ENCODE data around the gene DCST1.

DCST1 gene

GRCh38 chr1:155070158-155070621 lies 36.6 kb downstream of the DCST1 start:
- no peak for FAIRE-seq

GRCh38 chr1:155070721-155071569 lies 37.3 kb downstream of the DCST1 start:
- FAIRE-seq: no peak

More at GRCh38 chr1:155070158-155070621, 36.6 kb downstream of the DCST1 start:
- no peak for DNase-seq (ENCODE audit: insufficient read length, low spot score)

GRCh38 chr1:155071701-155072100 lies 38.1 kb downstream of the DCST1 start:
- no peak for FAIRE-seq
- DNase-seq (ENCODE audit: insufficient read length, low spot score): no peak

More at GRCh38 chr1:155070721-155071569, 37.3 kb downstream of the DCST1 start:
- peak; percentile 83 for DNase-seq (ENCODE audit: insufficient read length, low spot score)

GRCh38 chr1:155072531-155073289 lies 39.1 kb downstream of the DCST1 start:
- DNase-seq (ENCODE audit: insufficient read length, low spot score) (no peak), FAIRE-seq (no peak)

GRCh38 chr1:155073377-155074242 lies 40.0 kb downstream of the DCST1 start:
- FAIRE-seq (no peak), DNase-seq (ENCODE audit: insufficient read length, low spot score) (no peak)

GRCh38 chr1:155075535-155075934 lies 41.9 kb downstream of the DCST1 start:
- FAIRE-seq (no peak), DNase-seq (ENCODE audit: insufficient read length, low spot score) (no peak)

- DNase-seq (ENCODE audit: insufficient read length, low spot score): no peak
- FAIRE-seq: no peak
These were observed 42.7 kb downstream of the DCST1 start for GRCh38 chr1:155076371-155076770.

GRCh38 chr1:155077346-155077745 lies 43.7 kb downstream of the DCST1 start:
- no peak for DNase-seq (ENCODE audit: insufficient read length, low spot score)
- FAIRE-seq: no peak

- FAIRE-seq: no peak
These were observed 44.3 kb downstream of the DCST1 start for GRCh38 chr1:155077758-155078445.

GRCh38 chr1:155078469-155079209 lies 45.0 kb downstream of the DCST1 start, which contains the start of gene EFNA3:
EFNA3 (plus strand) TSS chr1:155078837; CDS start chr1:155078942, 105 bp downstream.
- DNase-seq (ENCODE audit: insufficient read length, low spot score) (peak; percentile 71), FAIRE-seq (no peak)

More at GRCh38 chr1:155077758-155078445, 44.3 kb downstream of the DCST1 start:
- no peak for DNase-seq (ENCODE audit: insufficient read length, low spot score)

GRCh38 chr1:155079210-155079486 lies 45.5 kb downstream of the DCST1 start:
- no peak for DNase-seq (ENCODE audit: insufficient read length, low spot score)
- no peak for FAIRE-seq

GRCh38 chr1:155079487-155080311 lies 46.1 kb downstream of the DCST1 start:
- DNase-seq (ENCODE audit: insufficient read length, low spot score) (no peak), FAIRE-seq (peak; percentile 11)

GRCh38 chr1:155080312-155081228 lies 46.9 kb downstream of the DCST1 start:
- FAIRE-seq: no peak
- no peak for DNase-seq (ENCODE audit: insufficient read length, low spot score)

GRCh38 chr1:155081472-155082300 lies 48.1 kb downstream of the DCST1 start:
- FAIRE-seq (no peak), DNase-seq (ENCODE audit: insufficient read length, low spot score) (no peak)

- no peak for FAIRE-seq
- DNase-seq (ENCODE audit: insufficient read length, low spot score): no peak
These were observed 48.9 kb downstream of the DCST1 start for GRCh38 chr1:155082301-155083051.

GRCh38 chr1:155083052-155083541 lies 49.5 kb downstream of the DCST1 start:
- FAIRE-seq: no peak
- DNase-seq (ENCODE audit: insufficient read length, low spot score): no peak

All from GM19239 (cell line).